Lower leg skin (tissue), 3 donors: ENCODE results near the gene CACNA1A.

Source experiments
- POLR2A ChIP-seq, 2 donors: fragments of 450-650 bp; IDR thresholded peaks; one replicate each; pipeline ENCODE4 v1.6.1; 2016 to 2017; ENCODE audit warnings: antibody characterized with exemption in 2 of 2, mild to moderate bottlenecking in 1 of 2, moderate library complexity in 1 of 2
- TF ChIP-seq, protein P1 (sequence below), 3 donors: fragments of 450-650 bp; IDR thresholded peaks; one replicate each; pipeline ENCODE4 v1.5.1; 2016; ENCODE audit warnings: antibody characterized with exemption in 3 of 3, mild to moderate bottlenecking in 3 of 3, moderate library complexity in 2 of 3

DNA sequence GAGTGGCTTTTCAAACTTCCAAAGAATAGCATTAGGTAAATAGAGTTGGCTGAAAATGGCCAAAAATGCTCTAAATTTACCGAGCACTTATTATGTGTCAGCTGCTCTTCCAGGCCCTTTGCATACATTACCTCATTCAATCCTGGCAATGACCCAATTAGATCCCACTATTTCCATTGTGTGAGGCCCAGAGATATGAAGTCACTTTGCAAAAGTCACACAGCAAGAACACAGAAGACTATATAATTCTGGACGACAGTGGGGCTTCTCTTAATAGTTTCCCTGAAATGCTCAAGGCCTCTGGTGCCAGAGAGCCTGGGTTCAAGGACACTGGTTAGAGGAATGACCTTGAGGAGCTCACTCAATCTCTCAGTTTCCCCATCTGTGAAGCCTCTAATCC, 209.3 kb downstream of the CACNA1A start:
- TF ChIP-seq POLR2A (IDR thresholded peaks at IDR 0.05): no peak
- TF ChIP-seq, protein P1, sequence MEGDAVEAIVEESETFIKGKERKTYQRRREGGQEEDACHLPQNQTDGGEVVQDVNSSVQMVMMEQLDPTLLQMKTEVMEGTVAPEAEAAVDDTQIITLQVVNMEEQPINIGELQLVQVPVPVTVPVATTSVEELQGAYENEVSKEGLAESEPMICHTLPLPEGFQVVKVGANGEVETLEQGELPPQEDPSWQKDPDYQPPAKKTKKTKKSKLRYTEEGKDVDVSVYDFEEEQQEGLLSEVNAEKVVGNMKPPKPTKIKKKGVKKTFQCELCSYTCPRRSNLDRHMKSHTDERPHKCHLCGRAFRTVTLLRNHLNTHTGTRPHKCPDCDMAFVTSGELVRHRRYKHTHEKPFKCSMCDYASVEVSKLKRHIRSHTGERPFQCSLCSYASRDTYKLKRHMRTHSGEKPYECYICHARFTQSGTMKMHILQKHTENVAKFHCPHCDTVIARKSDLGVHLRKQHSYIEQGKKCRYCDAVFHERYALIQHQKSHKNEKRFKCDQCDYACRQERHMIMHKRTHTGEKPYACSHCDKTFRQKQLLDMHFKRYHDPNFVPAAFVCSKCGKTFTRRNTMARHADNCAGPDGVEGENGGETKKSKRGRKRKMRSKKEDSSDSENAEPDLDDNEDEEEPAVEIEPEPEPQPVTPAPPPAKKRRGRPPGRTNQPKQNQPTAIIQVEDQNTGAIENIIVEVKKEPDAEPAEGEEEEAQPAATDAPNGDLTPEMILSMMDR (IDR thresholded peaks at IDR 0.05): no peak
